H9 (cell line): ENCODE measurements around the gene ARHGAP22. TPM values are rescaled to one million over a fixed set of nuclear protein-coding genes. Genes with fewer than 3 reads are reported as not detected.

Experiments used
- DNase-seq: peaks from one replicate; pipeline ENCODE4 v3.0.0-alpha.2; 2017
- H2AFZ ChIP-seq: one replicate; pipeline ENCODE4 v1.6.1; 2013; ENCODE audit warnings: mild to moderate bottlenecking, low read length, control low read depth, moderate library complexity
- H2AK5ac ChIP-seq: 2 replicates; pipeline ENCODE4 v1.6.1; 2013; ENCODE audit warnings: low read length, control low read depth, mixed read lengths; ENCODE audit not compliant: insufficient read length
- H2BK120ac ChIP-seq: one replicate; pipeline ENCODE4 v1.6.1; 2013; ENCODE audit warnings: low read depth, mild to moderate bottlenecking, low read length, control low read depth, inconsistent platforms; ENCODE audit not compliant: poor library complexity, severe bottlenecking
- H2BK12ac ChIP-seq: 2 replicates; pipeline ENCODE4 v1.6.1; 2013; ENCODE audit warnings: low read length, control low read depth, mixed read lengths, low read depth; ENCODE audit not compliant: insufficient read length
- H2BK15ac ChIP-seq: 2 replicates; pipeline ENCODE4 v1.6.1; 2013; ENCODE audit warnings: low read depth, low read length, control low read depth
- H2BK20ac ChIP-seq: one replicate; pipeline ENCODE4 v1.6.1; 2013; ENCODE audit warnings: low read depth, mild to moderate bottlenecking, low read length, control low read depth, inconsistent platforms; ENCODE audit not compliant: poor library complexity, severe bottlenecking
- H2BK5ac ChIP-seq: 2 replicates; pipeline ENCODE4 v1.6.1; 2013; ENCODE audit warnings: low read length, control low read depth, mixed read lengths; ENCODE audit not compliant: insufficient read length
- H3K14ac ChIP-seq: 2 replicates; pipeline ENCODE4 v1.6.1; 2013; ENCODE audit warnings: low read length, control low read depth; ENCODE audit not compliant: insufficient read depth
- H3K18ac ChIP-seq: 2 replicates; pipeline ENCODE4 v1.6.1; 2013; ENCODE audit warnings: low read depth, mild to moderate bottlenecking, mixed read lengths, low read length, control low read depth; ENCODE audit not compliant: insufficient read length
- H3K23ac ChIP-seq: 2 replicates; pipeline ENCODE4 v1.6.1; 2013; ENCODE audit warnings: low read length, control low read depth, mixed read lengths, low read depth; ENCODE audit not compliant: insufficient read length
- H3K23me2 ChIP-seq: 2 replicates; pipeline ENCODE4 v1.6.1; 2013; ENCODE audit warnings: low read depth, mild to moderate bottlenecking, mixed read lengths, low read length, control low read depth; ENCODE audit not compliant: insufficient read length, poor library complexity, severe bottlenecking
- H3K27ac ChIP-seq: 2 replicates; pipeline ENCODE4 v1.5.1; 2013; ENCODE audit warnings: low read length, control low read depth, mixed read lengths, low read depth; ENCODE audit not compliant: insufficient read length
- H3K27me3 ChIP-seq: 2 replicates; pipeline ENCODE4 v1.6.1; 2013; ENCODE audit warnings: low read length, control low read depth, inconsistent platforms; ENCODE audit not compliant: insufficient read depth
- H3K4ac ChIP-seq: 2 replicates; pipeline ENCODE4 v1.6.1; 2013; ENCODE audit warnings: low read depth, mild to moderate bottlenecking, control low read depth, inconsistent platforms, low read length, moderate library complexity
- H3K4me1 ChIP-seq: 2 replicates; pipeline ENCODE4 v1.6.1; 2013; ENCODE audit warnings: low read length, control low read depth, inconsistent platforms; ENCODE audit not compliant: insufficient read depth
- H3K4me2 ChIP-seq: 2 replicates; pipeline ENCODE4 v1.6.1; 2013; ENCODE audit warnings: low read length, control low read depth, mixed read lengths; ENCODE audit not compliant: insufficient read length, insufficient read depth
- H3K56ac ChIP-seq: 2 replicates; pipeline ENCODE4 v1.6.1; 2013; ENCODE audit warnings: low read depth, mild to moderate bottlenecking, mixed read lengths, low read length, control low read depth; ENCODE audit not compliant: insufficient read length
- H3K79me1 ChIP-seq: 2 replicates; pipeline ENCODE4 v1.6.1; 2013; ENCODE audit warnings: low read depth, mild to moderate bottlenecking, moderate library complexity, low read length, control low read depth, inconsistent platforms; ENCODE audit not compliant: insufficient read depth, poor library complexity, severe bottlenecking
- H3K79me2 ChIP-seq: 2 replicates; pipeline ENCODE4 v1.6.1; 2013; ENCODE audit warnings: low read length, control low read depth, inconsistent platforms; ENCODE audit not compliant: insufficient read depth
- H3K9ac ChIP-seq: 2 replicates; pipeline ENCODE4 v1.6.1; 2013; ENCODE audit warnings: low read length, control low read depth, mixed read lengths; ENCODE audit not compliant: insufficient read length; ENCODE audit errors: extremely low read depth
- H3K9me3 ChIP-seq: one replicate; pipeline ENCODE4 v1.6.1; 2013; ENCODE audit warnings: low read depth, low read length, inconsistent platforms; ENCODE audit not compliant: control insufficient read depth
- H3T11ph ChIP-seq: one replicate; pipeline ENCODE4 v1.6.1; 2013; ENCODE audit warnings: mild to moderate bottlenecking, low read length, control low read depth, inconsistent platforms
- H4K20me1 ChIP-seq: one replicate; pipeline ENCODE4 v1.6.1; 2013; ENCODE audit not compliant: control insufficient read depth, insufficient read length, insufficient read depth
- H4K5ac ChIP-seq: 2 replicates; pipeline ENCODE4 v1.6.1; 2013; ENCODE audit warnings: low read depth, mild to moderate bottlenecking, mixed read lengths, low read length, control low read depth; ENCODE audit not compliant: insufficient read length
- H4K8ac ChIP-seq: replicated peaks from 2 replicates; pipeline ENCODE4 v1.6.1; 2013; ENCODE audit warnings: low read length, control low read depth, mixed read lengths, low read depth; ENCODE audit not compliant: insufficient read length
- H4K91ac ChIP-seq: 2 replicates; pipeline ENCODE4 v1.6.1; 2013; ENCODE audit warnings: low read depth, mild to moderate bottlenecking, moderate library complexity, mixed read lengths, low read length, control low read depth; ENCODE audit not compliant: insufficient read length
- H3K27ac Mint-ChIP-seq, 3 experiments: 2 replicates in 2 of 3; 3 replicates in 1 of 3; pipeline ENCODE4 v1.8.0; 2020 to 2021; ENCODE audit warnings: mixed read lengths in 3 of 3, mild to moderate bottlenecking in 1 of 3, moderate library complexity in 1 of 3
- H3K27me3 Mint-ChIP-seq: 2 replicates; pipeline ENCODE4 v1.8.0; 2021; ENCODE audit warnings: low read depth, mild to moderate bottlenecking, moderate library complexity, mixed read lengths
- H3K36me3 Mint-ChIP-seq, 3 experiments: 2 replicates in 2 of 3; 3 replicates in 1 of 3; pipeline ENCODE4 v1.8.0; 2020 to 2021; ENCODE audit warnings: low read depth in 3 of 3, mixed read lengths in 3 of 3; ENCODE audit not compliant: insufficient read depth in 1 of 3
- H3K4me1 Mint-ChIP-seq, 2 experiments: 2 replicates each; pipeline ENCODE4 v1.8.0; 2020; ENCODE audit warnings: mixed read lengths in 2 of 2
- H3K4me3 Mint-ChIP-seq, 2 experiments: 2 replicates in 1 of 2; 3 replicates in 1 of 2; pipeline ENCODE4 v1.8.0; 2020 to 2021; ENCODE audit warnings: mild to moderate bottlenecking in 2 of 2, mixed read lengths in 2 of 2, moderate library complexity in 1 of 2
- H3K9me3 Mint-ChIP-seq, 2 experiments: 2 replicates in 1 of 2; 3 replicates in 1 of 2; pipeline ENCODE4 v1.8.0; 2020; ENCODE audit warnings: mild to moderate bottlenecking in 2 of 2, mixed read lengths in 2 of 2, moderate library complexity in 1 of 2
- WGBS: extraction: QIAGEN DNeasy Blood & Tissue Kit; methylation state at CpG from one replicate; pipeline ENCODE4 v1.1.7; 2013; ENCODE audit warnings: missing lambda C conversion rate, low lambda C conversion rate, mixed read lengths; ENCODE audit not compliant: insufficient read length; ENCODE audit errors: extremely low coverage; 5-methylcytosine and 5-hydroxymethylcytosine counted together
- total RNA-seq: library from RNA; stranded (reverse); gene quantifications from 2 replicates; pipeline ENCODE4 v1.2.1, GENCODE V29; 2021
- TF ChIP-seq, protein P1 (sequence below): fragments of 200-600 bp; sonication (generic); conservative IDR thresholded peaks from 3 replicates; pipeline ENCODE4 v1.8.0; 2021; ENCODE audit warnings: antibody characterized with exemption, mild to moderate bottlenecking

ARHGAP22 gene
- total RNA-seq, 1 experiment from 2014 or later: 7.4 TPM

DNA sequence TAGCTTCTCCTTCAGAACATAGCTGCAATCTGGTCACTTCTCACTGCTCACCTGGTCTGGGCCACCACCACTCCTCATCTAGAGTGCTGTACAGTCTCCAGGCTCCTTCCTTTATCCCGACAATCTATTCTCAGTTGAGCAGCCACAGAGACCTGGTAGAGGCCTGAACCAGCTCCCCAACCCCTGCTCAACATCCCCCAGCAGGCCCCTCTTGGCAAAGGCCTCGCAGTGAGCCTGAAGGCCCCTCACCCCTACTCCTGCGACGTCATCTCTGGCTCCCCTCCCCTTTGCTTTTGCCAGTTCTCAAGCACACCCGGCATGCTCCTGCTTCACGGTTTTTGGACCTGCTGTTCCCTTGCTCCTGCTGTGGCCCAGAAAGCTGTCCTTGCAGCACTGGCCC, 113.9 kb downstream of the ARHGAP22 start:
- no peak overlapping the region for H2AK5ac ChIP-seq
- no peak overlapping the region for H3K14ac ChIP-seq
- H4K20me1 ChIP-seq: no peaks in the 10 kb centered on the region
- H3K23ac ChIP-seq: no peak overlapping the region
- no peak overlapping the region for H4K8ac ChIP-seq
- no peak overlapping the region for H2BK120ac ChIP-seq
- Mint-ChIP-seq H3K27me3 (no peaks in the 10 kb centered on the region; the same call in 1 of the 2 replicates), H3K9me3 (no peaks in the 10 kb centered on the region), H3K36me3 (no peaks in the 10 kb centered on the region), H3K4me3 (no peak overlapping the region), H3K27ac (peak overlapping the region in 1 of 3 experiments; percentile 12; a peak in 2 of 7 replicates), H3K4me1 (peaks cover 8 to 14% of the 10 kb centered on the region in 2 experiments; a peak in 3 of 4 replicates)
- H2BK12ac ChIP-seq: no peak overlapping the region
- no peak overlapping the region for H2BK5ac ChIP-seq
- no peak overlapping the region for H3K27ac ChIP-seq
- H3K18ac ChIP-seq: no peak overlapping the region
- H3K9ac ChIP-seq: no peak overlapping the region
- H3K4ac ChIP-seq: no peak overlapping the region
- no peak overlapping the region for H3T11ph ChIP-seq
- no peak overlapping the region for H3K4me2 ChIP-seq
- DNase-seq: no peak
- H2AFZ ChIP-seq: no peak overlapping the region
- no peaks in the 10 kb centered on the region for H3K27me3 ChIP-seq
- H3K79me1 ChIP-seq: no peaks in the 10 kb centered on the region
- H3K56ac ChIP-seq: no peak overlapping the region
- H3K4me1 ChIP-seq: no peaks in the 10 kb centered on the region
- no peak overlapping the region for H2BK20ac ChIP-seq
- no peak overlapping the region for H4K5ac ChIP-seq
- H3K79me2 ChIP-seq: no peaks in the 10 kb centered on the region
- no peaks in the 10 kb centered on the region for H3K23me2 ChIP-seq
- TF ChIP-seq, protein P1, sequence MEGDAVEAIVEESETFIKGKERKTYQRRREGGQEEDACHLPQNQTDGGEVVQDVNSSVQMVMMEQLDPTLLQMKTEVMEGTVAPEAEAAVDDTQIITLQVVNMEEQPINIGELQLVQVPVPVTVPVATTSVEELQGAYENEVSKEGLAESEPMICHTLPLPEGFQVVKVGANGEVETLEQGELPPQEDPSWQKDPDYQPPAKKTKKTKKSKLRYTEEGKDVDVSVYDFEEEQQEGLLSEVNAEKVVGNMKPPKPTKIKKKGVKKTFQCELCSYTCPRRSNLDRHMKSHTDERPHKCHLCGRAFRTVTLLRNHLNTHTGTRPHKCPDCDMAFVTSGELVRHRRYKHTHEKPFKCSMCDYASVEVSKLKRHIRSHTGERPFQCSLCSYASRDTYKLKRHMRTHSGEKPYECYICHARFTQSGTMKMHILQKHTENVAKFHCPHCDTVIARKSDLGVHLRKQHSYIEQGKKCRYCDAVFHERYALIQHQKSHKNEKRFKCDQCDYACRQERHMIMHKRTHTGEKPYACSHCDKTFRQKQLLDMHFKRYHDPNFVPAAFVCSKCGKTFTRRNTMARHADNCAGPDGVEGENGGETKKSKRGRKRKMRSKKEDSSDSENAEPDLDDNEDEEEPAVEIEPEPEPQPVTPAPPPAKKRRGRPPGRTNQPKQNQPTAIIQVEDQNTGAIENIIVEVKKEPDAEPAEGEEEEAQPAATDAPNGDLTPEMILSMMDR: no peak
- H2BK15ac ChIP-seq: no peak overlapping the region
- H3K9me3 ChIP-seq: no peaks in the 10 kb centered on the region
- no CpG with 5 or more reads among the region's 6 CpGs for WGBS
- H4K91ac ChIP-seq: no peak overlapping the region
